Gastrocnemius medialis (tissue), 4 donors: ENCODE data around the gene CCDC196. TPM values are rescaled to one million over a fixed set of nuclear protein-coding genes. Genes with fewer than 3 reads are reported as not detected.
"Not testable (repeated sequence)": the region's sequence is repeated elsewhere in the genome, so short reads cannot be mapped to it uniquely, and the experiment has no call there.

Experiments used
- ATAC-seq, 2 donors: fragments of 150-250 bp; one replicate each; pipeline ENCODE4 v1.9.1; 2016
- DNase-seq, 2 donors: peaks; one replicate each; pipeline ENCODE4 v3.0.0-alpha.2; 2019
- H3K27ac ChIP-seq, 4 donors: fragments of 200-600 bp; sonication (generic); 1 replicate in 1 of 4; 2 replicates in 3 of 4; pipeline ENCODE4 v1.5.1; 2016 to 2018; ENCODE audit warnings: mild to moderate bottlenecking in 2 of 4, moderate library complexity in 1 of 4
- H3K27me3 ChIP-seq, 3 donors: fragments of 200-600 bp; sonication (generic) in 2 of 3; 1 replicate in 1 of 3; 2 replicates in 2 of 3; pipeline versions ENCODE4 v1.5.1 to v1.6.0; 2016 to 2019; ENCODE audit warnings: mild to moderate bottlenecking in 1 of 3, moderate library complexity in 1 of 3
- H3K36me3 ChIP-seq, 2 donors: fragments of 200-600 bp; sonication (generic) in 1 of 2; one replicate each; pipeline ENCODE4 v1.5.1; 2017 to 2018
- H3K4me1 ChIP-seq, 2 donors: fragments of 200-600 bp; sonication (generic) in 1 of 2; one replicate each; pipeline ENCODE4 v1.5.1; 2016 to 2017; ENCODE audit warnings: mild to moderate bottlenecking in 2 of 2
- H3K4me3 ChIP-seq, 4 donors: fragments of 200-600 bp; sonication (generic) in 3 of 4; 1 replicate in 1 of 4; 2 replicates in 3 of 4; pipeline ENCODE4 v1.5.1; 2016 to 2019; ENCODE audit warnings: mild to moderate bottlenecking in 2 of 4
- H3K9me3 ChIP-seq, 3 donors: fragments of 200-600 bp; sonication (generic) in 2 of 3; 1 replicate in 1 of 3; 2 replicates in 2 of 3; pipeline ENCODE4 v1.5.1; 2016 to 2019
- CTCF ChIP-seq, 5 experiments: fragments of 450-650 bp in 3 of 5; fragments of 200-600 bp in 2 of 5; sonication (generic) in 2 of 5; IDR thresholded peaks in 4 of 5; conservative IDR thresholded peaks in 1 of 5; 1 replicate in 4 of 5; 2 replicates in 1 of 5; pipeline ENCODE4 v1.5.1; 2016 to 2019; ENCODE audit warnings: antibody characterized with exemption in 5 of 5, mild to moderate bottlenecking in 3 of 5, moderate library complexity in 3 of 5
- POLR2A ChIP-seq, 2 donors: fragments of 450-650 bp; IDR thresholded peaks; one replicate each; pipeline ENCODE4 v1.6.1; 2017; ENCODE audit warnings: antibody characterized with exemption in 2 of 2, mild to moderate bottlenecking in 2 of 2, moderate library complexity in 2 of 2
- in situ Hi-C, 4 donors: fragments of 200-750 bp; cut with MboI; loops; one replicate each; pipeline versions ENCODE4 v1.15.0 to v1.8.0; 2017; ENCODE audit warnings: low sequenced_read_pairs in 4 of 4
- intact Hi-C: fragments of 100-400 bp; cut with DNase I; formaldehyde crosslinking; loops from one replicate; pipeline ENCODE4 v1.15.1; 2023; ENCODE audit warnings: low total_unique reads
- total RNA-seq, 4 donors: library from RNA; depleted of rRNA; stranded (reverse); fragments of >200 nt; gene quantifications; one replicate each; pipeline versions ENCODE4 v1.1.0 to v1.2.3, GENCODE V29; 2016

CCDC196 gene
- total RNA-seq, 4 donors from 2014 or later, result not detected

DNA sequence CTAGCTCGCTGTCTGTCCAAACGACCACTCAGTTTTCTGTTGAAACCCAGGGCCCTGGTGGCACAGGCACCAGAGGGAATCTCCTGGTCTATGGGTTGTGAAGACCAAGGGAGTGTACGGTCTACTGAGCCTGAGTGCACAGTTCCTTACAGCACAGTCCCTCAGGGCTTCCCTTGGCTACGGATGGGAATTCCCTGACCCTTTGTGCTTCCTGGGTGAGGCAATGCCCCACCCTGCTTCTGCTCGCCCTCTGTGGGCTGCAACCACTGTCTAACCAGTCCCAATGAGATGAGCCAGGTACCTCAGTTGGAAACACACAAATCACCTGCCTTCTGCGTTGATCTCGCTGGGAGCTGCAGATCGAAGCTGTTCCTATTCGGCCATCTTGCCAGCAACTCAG is 44.4 kb downstream of the CCDC196 start:
- ATAC-seq, result no peak
- in situ Hi-C loops, result no loop called here
- intact Hi-C loops, result no loop called here

GRCh38 chr14:66539034-66539433 is 52.9 kb downstream of the CCDC196 start:
- ATAC-seq (no peak), DNase-seq (no peak)
- Histone ChIP-seq H3K27ac (no peak overlapping the region), H3K9me3 (no peaks in the 10 kb centered on the region), H3K27me3 (no peaks in the 10 kb centered on the region), H3K36me3 (no peaks in the 10 kb centered on the region), H3K4me3 (no peak overlapping the region), H3K4me1 (peaks cover 20 to 22% of the 10 kb centered on the region in 2 donors)
- intact Hi-C loops, result no loop called here
- in situ Hi-C loops, result no loop called here
- TF ChIP-seq POLR2A (IDR thresholded peaks at IDR 0.05) (no peak), CTCF (IDR thresholded peaks at IDR 0.05 in 4 of 5, conservative IDR thresholded peaks at IDR 0.05 in 1 of 5) (no peak)

More for the DNA sequence above, 44.4 kb downstream of the CCDC196 start:
- no peak overlapping the region for H3K4me3 ChIP-seq
- no peaks in the 10 kb centered on the region for H3K36me3 ChIP-seq
- no peaks in the 10 kb centered on the region for H3K27me3 ChIP-seq
- no peaks in the 10 kb centered on the region for H3K9me3 ChIP-seq
- TF ChIP-seq CTCF (IDR thresholded peaks at IDR 0.05 in 4 of 5, conservative IDR thresholded peaks at IDR 0.05 in 1 of 5) (no peak), POLR2A (IDR thresholded peaks at IDR 0.05) (no peak)
- no peak for DNase-seq
- H3K4me1 ChIP-seq, result no peaks in the 10 kb centered on the region
- no peak overlapping the region for H3K27ac ChIP-seq

GRCh38 chr14:66540038-66540437 is 53.9 kb downstream of the CCDC196 start:
- no peaks in the 10 kb centered on the region for H3K9me3 ChIP-seq
- no peak overlapping the region for H3K27ac ChIP-seq
- in situ Hi-C loops (no loop called here), intact Hi-C loops (no loop called here)
- ATAC-seq (no peak), DNase-seq (no peak)
- H3K27me3 ChIP-seq, result no peaks in the 10 kb centered on the region
- no peaks in the 10 kb centered on the region for H3K36me3 ChIP-seq
- no peak overlapping the region for H3K4me3 ChIP-seq
- no peak for TF ChIP-seq POLR2A (IDR thresholded peaks at IDR 0.05)
- H3K4me1 ChIP-seq, result peaks cover 22 to 24% of the 10 kb centered on the region in 2 donors

- Histone ChIP-seq H3K4me3 (no peak overlapping the region), H3K4me1 (peaks cover 22 to 24% of the 10 kb centered on the region in 2 donors), H3K9me3 (no peaks in the 10 kb centered on the region), H3K27me3 (no peaks in the 10 kb centered on the region), H3K36me3 (no peaks in the 10 kb centered on the region), H3K27ac (no peak overlapping the region)
- in situ Hi-C loops (no loop called here), intact Hi-C loops (no loop called here)
- TF ChIP-seq POLR2A (IDR thresholded peaks at IDR 0.05) (no peak), CTCF (IDR thresholded peaks at IDR 0.05 in 4 of 5, conservative IDR thresholded peaks at IDR 0.05 in 1 of 5) (no peak)
- ATAC-seq (no peak), DNase-seq (no peak)
These were observed 55.5 kb downstream of the CCDC196 start for GRCh38 chr14:66541627-66542026.

GRCh38 chr14:66543996-66544395 is 57.8 kb downstream of the CCDC196 start:
- intact Hi-C loops, result no loop called here
- no peak for TF ChIP-seq CTCF (IDR thresholded peaks at IDR 0.05 in 4 of 5, conservative IDR thresholded peaks at IDR 0.05 in 1 of 5)
- TF ChIP-seq POLR2A (IDR thresholded peaks at IDR 0.05), result no peak
- Histone ChIP-seq H3K27ac (no peak overlapping the region), H3K4me1 (peaks cover 22 to 24% of the 10 kb centered on the region in 2 donors), H3K27me3 (no peaks in the 10 kb centered on the region), H3K4me3 (no peak overlapping the region), H3K36me3 (no peaks in the 10 kb centered on the region), H3K9me3 (no peaks in the 10 kb centered on the region)
- ATAC-seq (no peak), DNase-seq (no peak)
- in situ Hi-C loops, result no loop called here

DNA sequence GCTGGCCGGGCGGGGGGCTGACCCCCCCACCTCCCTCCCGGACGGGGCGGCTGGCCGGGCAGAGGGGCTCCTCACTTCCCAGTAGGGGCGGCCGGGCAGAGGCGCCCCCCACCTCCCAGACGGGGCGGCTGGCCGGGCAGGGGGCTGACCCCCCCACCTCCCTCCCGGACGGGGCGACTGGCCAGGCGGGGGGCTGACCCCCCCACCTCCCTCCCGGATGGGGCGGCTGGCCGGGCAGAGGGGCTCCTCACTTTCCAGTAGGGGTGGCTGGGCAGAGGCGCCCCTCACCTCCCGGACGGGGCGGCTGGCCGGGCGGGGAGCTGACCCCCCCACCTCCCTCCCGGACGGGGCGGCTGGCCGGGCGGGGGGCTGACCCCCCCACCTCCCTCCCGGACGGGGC is 59.0 kb downstream of the CCDC196 start:
- H3K4me1 ChIP-seq, result peaks cover 15 to 24% of the 10 kb centered on the region in 2 donors
- H3K36me3 ChIP-seq, ATAC-seq, DNase-seq, H3K4me3 ChIP-seq, H3K9me3 ChIP-seq, H3K27ac ChIP-seq, H3K27me3 ChIP-seq, in situ Hi-C loops: not testable (repeated sequence)
- intact Hi-C loops, result loop anchor here (5.0 kb wide), 1 partner anchor 48 kb away; no protein-coding TSS in a partner anchor

- DNase-seq, H3K4me3 ChIP-seq, in situ Hi-C loops, ATAC-seq, H3K27ac ChIP-seq, H3K36me3 ChIP-seq, H3K9me3 ChIP-seq, H3K27me3 ChIP-seq: not testable (repeated sequence)
- intact Hi-C loops, result loop anchor here (5.0 kb wide), 1 partner anchor 48 kb away; no protein-coding TSS in a partner anchor
- peaks cover 14 to 24% of the 10 kb centered on the region in 2 donors for H3K4me1 ChIP-seq
These were observed 59.6 kb downstream of the CCDC196 start for GRCh38 chr14:66545751-66546150.
